GM18868 (cell line): ENCODE measurements around the gene OTUD5.
A peak's percentile ranks its signal among the peaks of the same experiment; 100 is the strongest.

ENCODE experiments used
- ATAC-seq: cut with Tn5 transposase; IDR thresholded peaks from one replicate; pipeline ENCODE4 v1.9.1; 2021; ENCODE audit warnings: mild to moderate bottlenecking, moderate library complexity; ENCODE audit not compliant: unreplicated experiment

Gene OTUD5

DNA sequence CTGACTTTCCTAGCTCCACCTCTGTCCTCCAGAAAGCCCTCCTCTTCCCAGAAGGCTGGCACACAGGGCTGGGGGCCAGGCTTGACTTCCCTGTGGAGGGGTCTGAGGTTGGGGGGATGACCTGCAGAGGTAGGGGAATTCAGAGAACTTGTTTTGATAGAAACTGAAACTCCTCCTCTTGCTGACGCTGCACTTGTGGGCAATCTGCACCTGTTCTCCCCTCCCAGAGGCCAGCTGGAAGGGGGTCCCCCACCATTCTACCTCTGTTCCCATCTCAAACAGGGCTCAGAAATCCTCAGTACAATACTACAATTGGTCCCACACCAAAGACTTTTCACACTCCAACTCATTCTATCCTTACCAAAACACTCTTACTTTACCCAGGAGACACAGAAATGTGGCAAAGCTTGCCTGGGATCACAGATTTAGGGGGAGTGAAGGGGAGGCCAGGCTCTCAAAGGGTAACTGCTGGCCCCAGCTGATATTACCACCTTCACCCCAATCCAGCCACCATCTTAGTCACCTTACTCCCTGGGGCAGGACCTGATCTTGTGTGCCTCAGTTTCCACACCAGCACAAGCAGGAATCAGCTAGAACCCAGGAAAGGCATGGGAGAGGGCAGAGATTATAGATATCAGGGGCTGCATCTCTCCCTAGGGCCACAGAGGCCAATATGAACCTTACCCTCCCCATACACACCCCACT is 18.5 kb downstream of the OTUD5 start:
- peak; percentile 53 for ATAC-seq

DNA sequence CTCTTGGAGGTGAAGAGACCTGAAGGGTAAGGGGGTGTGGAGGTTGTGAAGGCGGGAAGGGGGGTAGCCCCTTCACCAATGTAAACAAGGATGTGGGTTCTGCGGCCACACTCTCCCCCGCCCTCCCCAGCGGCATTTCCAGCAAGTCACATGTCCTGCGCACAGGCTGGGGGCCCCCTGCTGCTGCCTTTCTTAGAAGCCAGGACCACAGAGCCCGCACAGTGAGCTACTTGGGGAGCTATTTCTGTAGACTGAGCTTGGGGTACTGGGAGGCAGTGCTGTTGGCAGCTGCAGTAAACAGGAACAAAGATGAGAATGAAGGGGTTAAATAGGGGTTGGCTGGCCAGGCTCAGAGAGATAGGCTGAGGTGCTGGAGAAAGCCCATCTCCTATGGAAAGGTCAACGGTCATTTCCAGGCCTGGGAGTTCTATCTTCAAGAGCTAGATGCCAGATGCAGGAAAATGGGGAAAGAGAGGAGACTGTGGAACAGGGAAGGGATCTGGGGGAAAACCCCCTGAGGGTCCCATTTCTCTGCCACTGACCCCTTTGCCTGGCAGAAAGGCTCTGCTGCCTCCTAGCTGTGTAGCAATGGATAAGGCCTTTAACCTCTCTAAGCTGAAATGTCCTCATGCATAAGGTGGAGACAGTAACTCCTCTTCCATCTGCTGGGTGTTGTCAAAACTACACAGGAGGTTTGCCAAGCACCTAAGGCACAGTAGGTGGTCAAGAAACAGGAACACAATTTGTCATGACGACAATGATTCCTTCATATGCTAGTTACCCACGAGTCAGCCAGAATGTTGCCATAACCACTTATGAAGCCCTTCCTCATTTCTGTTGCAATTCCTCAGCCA is 20.1 kb downstream of the OTUD5 start:
- ATAC-seq = peak; percentile 67

DNA sequence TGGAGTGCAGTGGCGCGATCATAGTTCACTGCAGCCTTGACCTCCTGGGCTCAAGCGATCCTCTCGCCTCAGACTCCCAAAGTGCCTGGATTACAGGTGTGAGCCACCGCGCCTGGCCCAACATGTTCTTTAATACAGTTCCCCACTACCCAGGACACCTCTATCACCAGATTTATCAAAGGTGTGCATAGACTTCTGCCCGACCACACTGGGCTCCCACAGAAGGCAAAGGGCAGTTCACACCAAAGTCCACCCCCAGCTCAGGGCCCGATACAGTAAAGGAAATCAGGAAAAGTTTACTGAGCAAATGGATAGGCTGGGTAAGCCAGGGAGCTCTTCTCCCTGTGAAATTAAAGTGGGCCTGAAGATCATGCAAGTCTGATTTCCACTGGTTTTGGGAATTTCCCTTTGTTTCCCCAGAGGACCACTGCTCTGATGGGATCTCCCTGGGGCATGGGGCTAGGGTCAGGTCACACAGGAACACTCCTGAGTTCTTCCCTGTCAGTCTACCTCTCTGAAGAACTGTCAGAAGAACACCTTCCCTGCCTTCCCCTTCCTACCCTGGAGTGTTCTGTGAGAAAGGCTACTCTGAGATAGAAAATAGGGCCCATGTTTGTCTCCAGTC is 20.9 kb downstream of the OTUD5 start:
- ATAC-seq = no peak

DNA sequence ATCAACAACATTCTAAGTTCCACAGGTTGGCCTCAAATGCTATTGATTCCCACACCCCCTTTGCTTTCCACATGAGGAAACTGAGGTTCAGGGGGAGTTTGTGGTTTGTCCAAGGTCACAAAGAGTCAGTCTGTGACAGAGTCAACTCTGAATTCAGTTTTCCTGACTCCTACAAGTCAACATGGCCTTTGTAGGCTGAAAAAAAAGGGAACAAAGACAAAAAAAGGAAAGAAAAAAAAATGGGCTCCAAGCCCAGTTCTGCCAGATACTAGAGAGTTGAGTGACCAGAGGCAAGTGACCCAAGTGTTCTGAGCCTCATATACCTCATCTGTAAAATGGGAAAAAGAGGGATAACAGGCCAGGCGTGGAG is 22.1 kb downstream of the OTUD5 start:
- ATAC-seq = no peak

DNA sequence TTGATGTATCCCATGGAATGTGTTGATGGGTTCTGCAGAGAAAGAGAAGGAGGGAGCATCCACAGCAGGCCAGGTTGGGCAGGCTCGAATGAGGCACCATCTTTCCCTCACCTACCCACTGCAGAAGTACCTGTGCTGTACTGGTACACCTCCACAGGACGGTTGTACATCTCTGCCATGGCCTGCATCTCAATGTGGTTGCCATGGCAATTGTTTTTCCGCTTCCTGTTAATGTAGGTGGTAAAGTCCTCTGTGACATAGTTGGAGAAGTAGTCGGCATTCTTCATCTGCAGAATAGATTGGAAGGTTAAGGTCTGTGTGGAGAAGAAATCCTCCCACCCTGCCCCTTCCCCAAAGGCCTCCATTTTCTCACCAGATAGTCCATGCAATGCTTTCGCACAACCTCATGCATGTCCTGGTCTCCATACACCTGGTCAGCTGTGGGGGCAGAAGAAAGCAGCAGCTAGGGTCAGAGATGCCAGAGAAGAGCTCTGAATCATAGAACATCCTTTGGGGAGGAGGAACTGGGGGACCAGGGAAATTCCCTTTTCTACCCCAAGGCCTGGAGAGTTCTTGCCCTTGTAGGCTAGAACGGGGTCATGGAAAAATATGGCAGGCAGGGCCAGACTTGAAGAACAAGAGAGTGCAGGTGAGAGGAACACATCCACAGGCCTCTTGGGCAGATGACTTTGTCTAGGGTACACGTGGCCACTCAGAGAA is 22.7 kb downstream of the OTUD5 start:
- ATAC-seq = no peak

DNA sequence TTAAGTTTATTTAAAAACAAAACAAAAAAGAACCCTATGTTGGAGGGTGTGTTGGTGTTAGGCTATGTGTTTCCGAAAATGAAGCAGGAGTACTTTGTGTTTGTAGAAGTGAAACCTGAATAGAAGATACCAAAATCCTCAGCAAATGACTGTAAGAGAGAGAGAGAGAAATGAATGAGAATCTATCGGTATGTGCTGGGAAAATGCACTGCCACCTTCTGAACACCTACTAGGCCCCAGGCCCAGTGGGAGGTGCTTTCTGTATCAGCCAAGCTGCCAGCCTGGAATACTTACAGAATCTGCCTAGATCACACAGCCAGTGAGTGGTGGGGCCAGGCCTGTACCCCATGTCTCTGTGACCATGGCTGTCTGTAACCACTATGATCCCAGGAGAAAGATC is 23.6 kb downstream of the OTUD5 start:
- peak; percentile 35 for ATAC-seq

DNA sequence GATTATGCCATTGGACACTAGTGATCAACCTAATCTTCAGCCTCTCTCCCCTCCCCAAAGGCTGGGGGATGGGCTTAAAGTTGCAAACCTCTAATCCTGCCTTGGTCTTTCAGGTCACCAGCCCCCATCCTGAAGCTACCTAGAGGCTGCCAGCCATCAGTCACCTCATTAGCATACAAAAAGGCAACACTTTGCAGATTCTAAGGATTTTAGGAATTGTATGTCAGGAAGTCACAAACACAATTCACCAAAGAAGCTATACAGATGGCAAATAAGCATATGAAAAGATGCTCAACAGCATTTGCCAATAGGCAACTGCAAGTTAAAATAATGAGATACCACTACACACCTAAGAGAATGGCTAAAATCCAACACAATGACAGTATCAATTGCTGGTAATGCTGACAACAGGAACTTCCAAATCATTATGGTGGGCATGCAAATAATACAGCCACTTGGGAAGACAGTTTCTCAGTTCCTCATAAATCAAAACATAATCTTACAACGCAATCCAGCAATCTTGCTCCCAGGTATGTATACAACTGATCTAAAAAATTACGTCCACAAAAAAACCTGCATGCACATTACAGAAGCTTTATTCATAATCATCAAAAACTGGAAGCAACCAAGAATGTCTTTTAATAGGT is 29.5 kb downstream of the OTUD5 start:
- ATAC-seq = no peak

DNA sequence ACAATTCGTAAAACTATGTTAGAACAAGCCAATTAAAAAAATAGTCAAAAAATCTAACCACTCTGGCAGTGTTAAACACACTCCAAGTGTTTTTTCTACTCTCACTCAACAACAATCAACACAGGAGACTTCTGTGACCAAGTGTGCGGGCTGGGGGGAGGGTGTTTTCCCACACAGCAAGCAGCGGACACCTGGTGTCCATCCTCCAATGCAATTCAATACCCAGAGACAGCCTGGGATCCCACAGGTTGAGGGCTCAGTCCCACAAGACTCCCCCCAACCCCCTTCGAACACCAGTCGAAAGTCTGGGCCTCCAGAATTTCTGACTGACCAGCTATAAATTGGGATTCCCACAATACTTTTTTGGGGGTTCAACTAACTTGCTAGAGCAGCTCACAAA is 30.3 kb downstream of the OTUD5 start:
- no peak for ATAC-seq

DNA sequence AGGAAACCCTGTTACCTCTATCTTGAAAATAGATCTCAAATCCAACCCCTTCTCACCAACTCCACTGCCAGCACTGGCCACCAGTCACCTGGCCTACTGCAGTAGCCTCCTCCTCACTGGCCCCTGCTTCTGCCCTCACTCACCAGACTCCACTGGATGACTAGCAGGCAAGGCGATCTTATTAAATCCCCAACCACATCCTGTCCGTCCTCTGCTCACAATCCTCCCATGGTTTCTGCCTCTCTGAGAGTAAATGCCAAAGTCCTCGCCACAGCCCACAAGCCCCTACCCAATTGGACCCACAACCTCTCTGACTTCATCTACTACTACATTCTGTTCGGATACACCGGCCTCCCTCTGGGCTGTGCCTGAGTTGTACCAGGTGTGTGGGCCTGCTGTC is 33.1 kb downstream of the OTUD5 start:
- no peak for ATAC-seq

DNA sequence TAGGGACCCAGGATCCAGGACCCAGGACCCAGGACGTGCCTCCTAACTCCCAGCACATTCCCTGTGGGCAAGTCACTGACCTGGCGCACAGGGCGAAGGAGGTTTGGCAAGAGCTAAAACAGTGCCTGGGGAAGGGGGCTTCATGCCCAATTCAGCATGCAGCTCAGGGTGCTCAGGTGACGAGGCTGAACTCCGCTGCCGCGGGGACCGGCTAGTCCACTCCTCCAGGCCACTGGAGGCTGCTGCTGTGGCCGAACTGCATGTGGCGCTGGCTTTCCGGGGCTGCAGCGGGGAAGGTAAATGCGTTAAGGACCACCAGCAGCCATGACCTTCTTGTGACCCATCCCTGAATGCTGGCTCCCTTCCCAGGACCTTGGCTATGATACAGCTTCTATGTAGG is 33.6 kb downstream of the OTUD5 start:
- ATAC-seq = no peak

DNA sequence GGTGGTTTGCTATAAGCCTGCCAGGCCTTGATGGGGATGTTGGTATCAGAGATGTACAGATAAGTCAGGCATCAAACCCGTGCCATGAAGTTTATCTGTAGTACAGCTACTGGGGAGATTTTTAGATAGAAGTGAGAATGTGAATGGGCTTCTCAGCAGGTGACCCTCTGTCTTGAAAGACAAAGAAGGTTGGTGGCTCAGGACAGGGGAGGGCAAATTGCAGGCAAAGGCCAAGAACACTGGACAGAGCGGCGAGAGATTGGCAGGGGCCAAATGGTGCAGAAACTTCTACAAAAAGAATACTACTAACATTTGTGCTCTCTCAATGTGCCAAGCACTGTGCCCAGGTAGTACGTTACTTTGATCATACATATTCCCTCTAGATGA is 36.7 kb downstream of the OTUD5 start:
- ATAC-seq = no peak

DNA sequence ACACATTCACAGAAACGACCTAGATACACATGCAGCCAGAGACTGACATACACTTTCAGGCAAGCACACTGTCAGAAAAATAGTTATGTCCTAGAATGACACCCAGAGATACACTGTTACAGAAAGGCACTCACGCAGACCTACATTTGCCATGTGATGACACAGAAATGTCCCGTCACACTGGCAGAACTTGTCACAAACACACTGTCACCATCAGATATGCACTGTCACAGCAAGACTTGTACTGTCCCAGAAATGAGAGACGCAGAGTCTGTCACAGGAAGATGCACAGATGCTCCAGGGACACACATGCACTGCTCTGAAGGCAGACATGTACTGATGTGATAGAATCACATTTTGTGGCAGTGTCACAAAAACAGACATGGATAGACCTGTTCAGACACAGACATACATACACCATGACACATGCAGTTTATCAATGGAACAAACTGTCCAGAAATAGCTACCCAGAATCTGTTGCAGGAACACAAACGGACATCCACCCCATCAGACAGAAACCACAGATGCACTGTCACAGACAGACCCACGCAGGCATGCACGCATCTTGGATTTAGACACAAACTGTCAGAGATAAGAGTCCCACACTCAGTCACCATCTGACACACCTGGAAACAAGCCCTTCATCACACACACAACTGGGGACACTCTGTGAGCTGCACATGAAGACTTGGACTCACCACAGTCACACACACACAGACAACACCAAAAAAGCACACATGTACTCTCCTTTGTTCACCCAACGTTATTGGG is 37.3 kb downstream of the OTUD5 start:
- no peak for ATAC-seq

DNA sequence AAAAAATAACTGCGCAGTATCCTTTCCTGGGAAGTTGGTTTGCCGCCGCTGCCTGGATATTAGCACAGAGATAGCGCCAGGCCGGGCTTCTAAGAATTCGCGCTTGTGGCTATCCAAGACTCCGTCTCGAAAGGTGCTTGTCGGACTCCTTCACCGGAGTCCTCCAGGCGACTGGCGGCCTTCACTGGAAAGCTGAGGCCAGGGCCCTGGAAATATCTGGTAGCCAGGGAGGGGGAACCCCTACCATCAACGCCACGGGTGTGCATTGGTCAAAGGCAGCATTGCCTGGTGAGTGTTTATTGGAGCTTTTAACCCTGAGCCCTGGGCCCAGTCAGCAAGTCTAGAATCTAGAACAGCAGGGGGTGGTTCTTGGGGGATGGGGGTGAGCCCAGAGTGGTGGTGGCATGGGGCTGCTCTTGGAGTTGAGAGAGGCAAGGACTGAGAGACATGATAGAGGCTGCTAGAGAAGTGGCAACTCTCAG is 38.0 kb downstream of the OTUD5 start:
- no peak for ATAC-seq

DNA sequence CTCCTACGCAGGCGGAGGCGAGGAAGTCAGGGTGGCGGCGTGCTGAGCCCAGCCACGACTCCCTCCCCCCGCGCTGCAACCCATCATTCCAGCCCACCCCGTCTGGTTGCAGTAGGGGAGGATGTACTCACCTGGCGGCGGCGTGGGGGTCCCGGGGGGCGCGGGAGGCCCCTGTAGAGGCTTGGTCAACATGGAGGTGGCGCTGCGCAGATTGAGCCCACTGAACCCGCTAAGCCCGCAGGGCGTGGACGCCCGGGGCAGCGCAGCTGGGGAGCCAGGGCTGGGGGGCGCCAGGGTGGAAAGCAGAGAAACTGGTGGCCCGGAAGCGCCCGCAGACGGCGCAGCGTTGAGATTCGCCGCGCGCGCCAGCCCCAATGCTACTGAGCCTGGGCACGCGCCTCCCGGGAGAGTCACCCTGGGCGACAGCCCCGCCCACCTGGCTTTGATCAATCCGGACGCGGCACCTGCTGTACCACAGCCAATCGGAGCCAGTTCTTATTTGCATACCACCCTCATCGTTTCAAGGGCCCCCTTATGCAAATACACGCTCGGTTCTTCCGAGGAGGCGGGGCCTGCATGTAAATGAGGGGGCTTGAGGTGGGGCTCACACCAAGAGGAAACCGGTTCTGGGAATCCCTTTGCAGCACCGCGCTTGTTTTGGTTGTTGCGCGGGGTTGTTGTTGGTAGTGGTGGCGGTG is 38.6 kb downstream of the OTUD5 start, which contains the start of gene PIM2:
PIM2 (minus strand) TSS at position 382 of the 698 bp plus-strand sequence; CDS start at position 192, 190 bp downstream.
- peak; percentile 79 for ATAC-seq

DNA sequence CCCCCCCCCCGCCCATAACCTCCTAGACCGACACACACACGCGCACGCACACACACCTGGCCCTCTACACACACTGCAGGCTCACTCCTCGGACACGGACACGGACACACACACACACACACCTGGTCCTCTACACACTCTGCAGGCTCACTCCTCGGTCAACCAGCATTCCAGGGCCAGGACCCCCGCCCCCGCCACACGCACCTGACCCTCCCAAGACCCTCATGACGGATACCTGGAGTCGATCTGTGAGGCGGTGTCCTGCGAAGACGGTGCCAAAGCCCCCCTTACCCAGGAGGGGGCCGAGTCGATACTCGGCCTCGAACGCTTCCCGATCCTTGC is 39.1 kb downstream of the OTUD5 start:
- ATAC-seq = no peak

DNA sequence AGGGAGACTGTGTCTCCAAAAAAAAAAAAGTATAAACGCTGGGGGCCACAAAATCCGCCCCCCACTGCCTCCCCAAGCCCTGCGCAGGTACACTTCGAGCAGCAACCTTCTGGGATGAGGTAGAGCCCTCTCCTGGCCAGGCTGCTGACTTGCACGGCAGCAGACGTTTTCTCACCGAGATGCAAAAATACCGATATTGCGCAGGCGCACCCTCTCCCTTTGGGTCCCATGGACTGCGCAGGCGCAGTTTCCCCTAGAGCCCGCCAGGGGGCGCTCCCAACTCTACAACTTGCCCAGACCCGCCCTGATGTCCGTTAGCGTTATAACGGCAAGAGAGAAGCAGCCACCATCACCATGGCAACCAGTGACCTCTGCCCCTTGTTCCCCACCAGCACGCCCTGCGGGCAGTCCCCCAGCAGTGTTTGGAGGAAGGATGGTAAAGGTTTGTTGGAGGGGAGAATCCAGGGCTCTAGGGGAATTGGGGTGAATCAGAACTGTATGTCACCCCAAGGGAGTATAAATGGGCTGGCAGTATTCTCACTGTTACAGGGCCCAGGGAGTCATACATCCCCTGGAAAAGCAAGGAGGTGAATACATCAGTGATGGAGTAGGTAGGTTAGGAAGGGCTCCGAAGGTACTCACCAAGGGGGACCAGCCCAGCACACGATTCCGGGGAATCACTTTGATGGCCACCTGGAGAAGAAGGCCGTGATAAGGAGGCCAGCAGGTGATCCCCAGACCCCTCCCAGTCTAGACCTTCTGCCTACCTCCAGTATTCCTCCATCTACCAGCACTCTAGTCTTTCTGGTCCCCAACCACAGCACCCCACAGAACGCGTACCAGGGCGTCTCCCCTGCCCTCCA is 40.0 kb downstream of the OTUD5 start:
- peak; percentile 42 for ATAC-seq

DNA sequence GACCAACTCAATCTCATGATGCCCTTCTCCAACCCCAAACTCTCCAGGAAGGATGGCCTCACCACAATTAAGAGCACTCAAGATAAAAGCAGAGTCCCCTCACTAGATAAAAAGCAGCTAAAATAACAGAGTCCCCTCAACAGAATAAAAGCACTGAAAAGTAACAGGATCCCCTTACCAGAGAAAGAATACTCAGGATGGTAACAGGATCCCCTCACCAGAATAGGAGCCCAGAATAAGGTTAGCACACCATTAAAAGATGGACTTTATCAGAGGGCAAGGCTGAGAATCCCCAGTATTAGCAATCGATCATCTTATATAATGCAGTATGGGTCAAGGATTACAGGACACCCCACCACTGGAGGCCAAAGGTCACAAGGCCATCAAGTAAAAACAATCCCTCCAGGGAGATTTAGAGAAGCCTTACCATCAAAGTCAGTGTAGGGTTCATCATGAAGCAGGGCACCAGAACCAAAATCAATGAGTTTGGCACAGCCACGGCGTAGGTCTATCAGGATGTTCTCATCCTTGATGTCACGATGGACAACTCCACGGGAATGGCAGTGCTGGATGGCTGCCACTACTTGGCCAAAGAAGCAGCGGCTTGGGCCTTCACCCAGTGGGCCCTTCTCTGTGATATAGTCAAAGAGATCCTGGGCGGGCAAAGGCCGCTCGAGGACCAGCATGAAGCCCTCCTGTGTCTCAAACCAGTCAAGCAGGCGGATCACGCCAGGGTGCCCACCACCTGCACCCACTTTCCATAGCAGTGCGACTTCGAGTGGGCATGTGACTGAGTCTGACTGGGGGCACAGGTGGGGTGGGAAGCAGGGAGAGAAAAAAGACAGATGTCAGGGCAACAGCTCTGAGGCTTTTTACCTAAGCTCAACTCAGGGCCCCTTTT is 42.6 kb downstream of the OTUD5 start:
- ATAC-seq = no peak
